22Rv1 (cell line): ENCODE data around the gene TBC1D22A.

Experiments used
- H3K27ac ChIP-seq: fragments of 450-650 bp; 2 replicates; pipeline ENCODE4 v1.5.1; 2017
- CTCF ChIP-seq: fragments of 450-650 bp; IDR thresholded peaks from 2 replicates; pipeline ENCODE4 v1.5.1; 2017; ENCODE audit warnings: mild to moderate bottlenecking
- ZFX ChIP-seq: fragments of 450-650 bp; IDR thresholded peaks from 2 replicates; pipeline ENCODE4 v1.6.1; 2017; ENCODE audit warnings: antibody characterized with exemption, borderline replicate concordance

TBC1D22A gene

GRCh38 chr22:46862418-46863324, 100.2 kb downstream of the TBC1D22A start:
- H3K27ac ChIP-seq: no peak overlapping the region
- TF ChIP-seq ZFX: no peak

GRCh38 chr22:46863794-46864193, 101.3 kb downstream of the TBC1D22A start:
- TF ChIP-seq CTCF: no peak
- H3K27ac ChIP-seq: no peak overlapping the region

GRCh38 chr22:46864314-46865051, 102.0 kb downstream of the TBC1D22A start:
- no peak overlapping the region for H3K27ac ChIP-seq
- TF ChIP-seq ZFX (no peak), CTCF (no peak)

- H3K27ac ChIP-seq: no peak overlapping the region
- no peak for TF ChIP-seq ZFX
- TF ChIP-seq CTCF: no peak
Measured at GRCh38 chr22:46865052-46865434, 102.6 kb downstream of the TBC1D22A start.

GRCh38 chr22:46865642-46866041, 103.2 kb downstream of the TBC1D22A start:
- H3K27ac ChIP-seq: no peak overlapping the region
- TF ChIP-seq CTCF (no peak), ZFX (no peak)

- H3K27ac ChIP-seq: no peak overlapping the region
- TF ChIP-seq ZFX (no peak), CTCF (no peak)
Measured at GRCh38 chr22:46866591-46866990, 104.1 kb downstream of the TBC1D22A start.

GRCh38 chr22:46867106-46867505, 104.7 kb downstream of the TBC1D22A start:
- no peak overlapping the region for H3K27ac ChIP-seq
- TF ChIP-seq CTCF: no peak
- no peak for TF ChIP-seq ZFX
